ENCODE measurements around the gene CAV1.

GRCh38 chr7:116597384-116597783 is 72.5 kb downstream of the CAV1 start:
- no peak for TF ChIP-seq EZH2phosphoT487 (IDR thresholded peaks at IDR 0.05; ENCODE audit: borderline replicate concordance)
- TF ChIP-seq, protein P1, sequence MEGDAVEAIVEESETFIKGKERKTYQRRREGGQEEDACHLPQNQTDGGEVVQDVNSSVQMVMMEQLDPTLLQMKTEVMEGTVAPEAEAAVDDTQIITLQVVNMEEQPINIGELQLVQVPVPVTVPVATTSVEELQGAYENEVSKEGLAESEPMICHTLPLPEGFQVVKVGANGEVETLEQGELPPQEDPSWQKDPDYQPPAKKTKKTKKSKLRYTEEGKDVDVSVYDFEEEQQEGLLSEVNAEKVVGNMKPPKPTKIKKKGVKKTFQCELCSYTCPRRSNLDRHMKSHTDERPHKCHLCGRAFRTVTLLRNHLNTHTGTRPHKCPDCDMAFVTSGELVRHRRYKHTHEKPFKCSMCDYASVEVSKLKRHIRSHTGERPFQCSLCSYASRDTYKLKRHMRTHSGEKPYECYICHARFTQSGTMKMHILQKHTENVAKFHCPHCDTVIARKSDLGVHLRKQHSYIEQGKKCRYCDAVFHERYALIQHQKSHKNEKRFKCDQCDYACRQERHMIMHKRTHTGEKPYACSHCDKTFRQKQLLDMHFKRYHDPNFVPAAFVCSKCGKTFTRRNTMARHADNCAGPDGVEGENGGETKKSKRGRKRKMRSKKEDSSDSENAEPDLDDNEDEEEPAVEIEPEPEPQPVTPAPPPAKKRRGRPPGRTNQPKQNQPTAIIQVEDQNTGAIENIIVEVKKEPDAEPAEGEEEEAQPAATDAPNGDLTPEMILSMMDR (conservative IDR thresholded peaks at IDR 0.05; ENCODE audit: low read length), result no peak
